SIG-M5 treated with dmso at 0.1 percent for 504 hours (cell line): ENCODE measurements around the gene DSC3.
A peak's percentile ranks its signal among the peaks of the same experiment; 100 is the strongest.

ENCODE experiments used
- DNase-seq: peaks from one replicate; lab custom pipeline; 2025; ENCODE audit not compliant: unreplicated experiment; lab: John Stamatoyannopoulos, UW

The DSC3 gene

DNA sequence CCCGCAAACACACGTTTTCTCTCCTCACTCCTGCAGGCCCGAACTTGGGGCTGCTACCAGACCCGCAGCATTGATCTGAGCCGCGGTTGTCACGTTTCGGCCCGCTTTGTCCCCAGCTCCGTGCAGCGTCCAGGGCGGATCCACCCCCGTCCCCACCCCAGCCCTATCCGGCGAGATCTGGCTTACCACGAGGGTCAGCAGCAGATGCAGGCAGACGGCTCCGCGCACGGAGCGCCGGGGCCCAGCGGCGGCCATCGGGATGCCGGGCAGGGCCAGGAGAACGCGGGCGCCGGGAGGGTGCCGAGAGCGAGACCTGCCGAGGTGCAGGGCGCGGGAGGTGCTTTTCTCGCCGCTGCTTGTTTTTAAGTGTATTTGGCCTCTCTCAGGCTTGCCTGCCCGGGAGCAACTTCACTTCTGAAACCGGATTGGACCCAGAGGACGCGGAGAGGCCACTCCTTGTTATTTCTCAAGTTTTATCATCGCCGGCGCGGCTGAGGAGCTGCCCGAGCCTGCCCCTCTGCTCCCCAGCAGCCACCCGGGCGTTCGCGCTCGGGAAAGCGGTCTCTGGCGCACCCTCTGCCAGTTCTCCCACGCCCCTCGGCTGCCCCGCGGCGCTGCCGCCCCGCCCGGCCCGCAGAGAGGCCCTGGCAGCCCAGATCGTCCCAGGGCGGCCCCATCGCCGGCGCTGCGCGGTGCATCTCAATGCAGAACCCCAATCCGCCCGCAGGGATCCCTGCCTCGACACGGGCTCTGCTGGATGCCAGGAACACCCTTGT, at the start of gene DSC3:
DSC3 (minus strand) TSS at position 337 of the 776 bp plus-strand sequence; CDS start at position 255, 82 bp downstream.
- DNase-seq: no peak

DNA sequence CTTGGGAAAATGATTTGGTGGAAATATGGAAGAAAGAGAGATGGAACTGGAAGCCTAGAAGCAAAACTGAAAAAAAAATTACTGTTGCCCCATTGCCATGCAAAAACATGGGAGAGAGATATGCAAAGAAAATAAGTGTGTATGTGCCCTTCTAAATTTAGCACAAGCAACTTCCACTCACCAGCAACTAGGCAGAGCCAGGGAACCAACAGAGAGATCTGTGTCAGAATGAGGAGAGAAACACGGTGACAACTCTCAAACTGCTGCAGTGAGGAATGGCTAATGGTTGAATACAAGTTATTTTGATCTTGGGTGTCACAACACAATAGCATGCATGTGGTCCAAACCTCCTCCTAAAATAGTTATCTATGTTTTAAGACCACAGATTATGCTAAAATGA, 48.8 kb upstream of the DSC3 start:
- DNase-seq: no peak

DNA sequence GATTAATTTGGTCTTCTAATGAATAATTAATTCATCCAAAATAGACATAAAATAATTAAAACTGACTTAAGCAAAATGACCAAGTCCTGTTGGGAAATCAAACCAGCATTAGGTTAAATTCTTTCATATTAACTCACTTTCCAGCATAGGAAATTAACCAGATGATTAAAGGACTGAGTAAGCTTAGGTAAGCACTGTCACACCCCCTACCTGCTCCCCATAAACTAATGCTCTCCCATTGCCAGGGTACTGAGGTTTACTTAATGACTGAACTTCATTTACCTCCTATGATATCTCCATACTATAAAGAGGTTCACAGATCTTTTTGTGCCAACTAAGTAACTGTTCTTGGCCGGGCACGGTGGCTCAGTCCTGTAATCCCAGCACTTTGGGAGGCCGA, 46.0 kb upstream of the DSC3 start:
- no peak for DNase-seq

DNA sequence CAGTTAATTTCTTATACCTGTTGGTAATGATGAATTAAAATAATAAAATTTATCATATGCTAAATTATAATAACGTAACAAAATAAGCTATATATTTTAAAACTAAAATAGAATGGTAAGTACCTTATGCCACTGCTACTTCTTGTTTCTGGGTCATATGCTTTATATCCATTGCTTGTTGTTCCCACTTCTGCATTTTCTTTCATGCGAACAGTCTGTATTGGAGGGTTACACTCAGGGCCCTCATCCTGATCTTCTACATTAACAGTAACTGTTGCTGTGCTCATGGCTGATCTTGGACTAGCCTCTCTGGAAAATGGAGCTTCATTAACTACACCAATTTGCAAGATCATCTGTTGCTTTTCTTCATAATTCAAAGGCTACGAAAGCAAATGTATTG, 37.4 kb upstream of the DSC3 start:
- DNase-seq: peak; percentile 3

DNA sequence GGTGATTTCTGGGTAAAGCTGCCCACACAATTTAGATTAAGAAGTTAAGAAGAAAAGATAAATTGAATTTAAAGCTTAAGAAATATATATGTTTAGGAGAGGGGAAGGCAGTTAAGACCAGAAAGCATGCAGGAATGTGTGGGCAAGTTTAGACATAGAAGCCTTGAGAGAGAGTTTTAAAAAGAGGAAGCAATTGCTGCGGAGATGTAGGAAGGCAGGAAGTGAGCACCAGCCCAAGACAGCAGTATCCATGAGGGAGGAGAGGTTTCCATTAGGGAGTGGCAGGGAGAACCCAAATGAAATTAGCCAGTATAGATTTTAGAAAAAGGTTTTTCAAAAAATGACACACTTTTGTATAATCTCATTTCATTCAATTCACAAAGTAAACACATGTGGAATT, 35.3 kb upstream of the DSC3 start:
- DNase-seq: peak; percentile 16

DNA sequence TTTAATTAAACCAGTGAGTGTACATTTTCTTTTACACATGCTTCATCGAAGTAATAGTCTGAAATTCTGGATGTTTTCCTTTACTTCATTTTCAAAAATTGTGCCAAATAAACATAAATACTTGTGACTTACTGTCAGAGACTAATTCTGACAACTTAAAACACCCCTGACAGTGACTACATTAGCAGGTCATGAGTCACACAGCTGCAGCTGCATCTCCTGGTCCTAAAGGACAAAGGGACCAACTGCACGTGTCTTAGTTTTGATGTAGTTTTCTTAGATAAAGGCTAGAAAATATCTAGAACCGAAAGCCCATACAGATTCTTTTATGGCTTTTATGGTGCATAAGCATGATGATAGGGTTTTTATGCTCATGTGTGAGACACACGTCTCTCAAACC, 29.6 kb upstream of the DSC3 start:
- no peak for DNase-seq

DNA sequence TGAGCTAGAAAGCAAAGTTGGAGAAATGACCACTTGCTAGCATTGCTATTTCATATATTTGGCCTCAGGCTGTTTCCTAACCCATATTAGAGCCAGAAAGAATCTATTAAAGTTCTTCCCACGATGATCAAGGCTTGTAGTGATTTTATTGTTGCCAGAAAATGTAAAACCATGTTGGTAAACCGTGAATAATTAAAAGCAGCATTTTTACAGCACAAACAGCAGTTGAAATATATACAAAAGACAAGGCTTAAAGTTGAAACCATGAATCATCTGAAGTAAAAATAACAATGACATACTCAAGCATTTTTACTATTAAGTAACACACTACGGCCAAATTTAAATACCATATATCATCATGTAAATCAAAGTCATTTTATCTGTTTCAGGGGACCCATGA, 27.7 kb upstream of the DSC3 start:
- no peak for DNase-seq

DNA sequence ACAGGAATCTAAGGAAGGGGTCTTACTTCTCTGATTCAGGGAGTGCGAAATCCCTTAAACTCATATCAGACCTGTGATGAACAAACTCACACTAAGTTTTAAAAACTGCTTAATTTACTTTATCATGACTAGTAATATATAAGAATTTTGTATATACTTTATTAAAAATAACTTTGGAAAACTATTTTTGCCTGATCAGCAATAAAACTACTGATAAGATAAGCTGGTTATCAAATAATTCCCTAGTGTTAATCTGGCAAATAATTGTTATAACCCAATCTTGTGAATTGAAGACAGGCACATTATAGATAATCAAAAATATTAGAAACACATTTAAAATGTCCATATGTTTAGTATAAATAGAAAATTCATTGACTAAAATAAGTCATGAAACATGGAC, 23.7 kb upstream of the DSC3 start:
- DNase-seq: no peak

DNA sequence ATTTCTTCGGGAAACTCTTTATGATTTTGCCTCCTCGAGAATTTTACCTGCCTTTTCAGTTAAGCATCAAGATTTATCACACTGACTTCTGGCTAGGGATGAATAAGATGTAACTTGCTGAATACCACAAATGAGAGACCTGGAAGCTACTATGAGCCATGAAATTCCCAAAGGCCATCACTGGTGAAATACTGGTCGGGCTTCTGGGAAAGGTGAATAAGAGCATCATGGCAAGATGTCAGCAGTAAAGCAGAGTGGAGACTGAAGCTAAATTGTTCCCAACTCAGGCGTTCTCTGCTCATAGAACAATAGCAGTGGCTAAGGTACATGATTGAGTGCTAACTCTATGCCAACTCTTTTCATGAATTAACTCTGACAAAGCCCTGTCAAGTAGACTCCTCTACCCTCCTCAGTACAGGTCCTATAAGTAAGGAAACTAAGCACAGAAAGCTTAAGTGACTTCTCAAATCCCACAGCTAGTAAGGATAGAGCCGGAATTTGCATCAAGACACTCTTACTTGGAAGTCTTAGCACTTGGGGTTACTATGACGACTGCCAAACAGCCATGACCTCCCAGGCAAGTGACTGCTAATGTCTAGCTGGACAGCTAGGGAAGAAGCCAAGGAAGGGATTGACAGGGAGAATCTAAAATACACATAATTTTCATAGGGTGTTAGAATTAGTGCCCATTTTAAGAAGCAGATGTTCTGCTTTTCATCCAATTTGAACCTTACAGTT, 22.7 kb upstream of the DSC3 start:
- DNase-seq: no peak

DNA sequence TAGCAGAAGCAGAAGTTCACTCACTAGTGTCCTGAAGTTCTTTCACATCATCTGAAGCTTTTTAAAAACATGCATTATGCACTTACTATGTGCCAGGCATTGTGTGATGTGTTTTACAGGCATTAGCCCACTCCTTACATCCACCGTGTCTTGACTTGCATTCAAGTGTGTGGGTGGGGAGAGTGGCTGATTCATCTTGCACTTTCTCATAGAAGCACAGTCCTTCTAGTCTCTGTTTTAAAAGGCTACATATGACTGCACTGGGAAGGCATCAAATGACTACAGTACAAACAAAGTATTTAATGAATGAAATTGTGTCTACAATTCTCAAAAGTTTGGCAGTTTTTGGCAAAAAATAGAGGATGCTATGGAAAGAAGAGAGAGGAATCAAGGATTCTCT, 21.6 kb upstream of the DSC3 start:
- DNase-seq: no peak

DNA sequence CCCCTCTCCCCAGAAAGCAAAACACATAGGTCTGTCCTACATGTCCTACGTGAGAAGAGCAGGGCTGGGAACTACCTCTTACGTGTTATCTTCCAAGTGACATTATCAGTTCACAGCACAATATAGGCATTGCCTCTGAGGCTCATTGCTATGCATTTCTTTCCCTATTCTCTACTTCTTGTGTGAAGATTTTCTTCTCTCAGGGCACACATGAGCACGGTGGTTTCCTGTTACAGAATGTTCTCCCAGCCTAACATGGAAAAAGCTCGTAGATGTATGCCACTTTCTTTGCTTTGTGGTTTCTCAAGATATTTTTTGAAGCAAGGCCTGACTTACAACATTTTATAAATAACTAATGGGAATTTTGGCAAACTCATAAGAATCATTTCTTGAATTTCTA, 19.4 kb upstream of the DSC3 start:
- no peak for DNase-seq

DNA sequence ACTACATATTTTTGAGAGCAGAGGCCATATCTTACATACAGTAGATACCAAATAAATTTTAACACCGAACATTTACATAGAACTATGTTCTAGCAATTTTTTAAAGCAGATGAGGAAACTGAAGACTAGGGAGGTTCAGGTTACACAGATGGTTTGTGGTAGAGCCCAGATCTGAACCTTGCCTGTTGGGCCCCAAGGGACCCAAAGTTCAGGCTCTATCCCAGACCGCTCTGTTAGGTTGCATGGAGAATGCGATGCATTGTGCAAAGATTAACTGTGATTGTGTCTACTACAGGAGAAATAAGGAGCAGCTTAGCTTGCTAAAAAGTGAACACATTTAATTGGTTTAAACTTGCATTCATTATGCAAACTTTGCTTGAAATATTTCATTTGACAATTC, 16.4 kb upstream of the DSC3 start:
- DNase-seq: no peak

DNA sequence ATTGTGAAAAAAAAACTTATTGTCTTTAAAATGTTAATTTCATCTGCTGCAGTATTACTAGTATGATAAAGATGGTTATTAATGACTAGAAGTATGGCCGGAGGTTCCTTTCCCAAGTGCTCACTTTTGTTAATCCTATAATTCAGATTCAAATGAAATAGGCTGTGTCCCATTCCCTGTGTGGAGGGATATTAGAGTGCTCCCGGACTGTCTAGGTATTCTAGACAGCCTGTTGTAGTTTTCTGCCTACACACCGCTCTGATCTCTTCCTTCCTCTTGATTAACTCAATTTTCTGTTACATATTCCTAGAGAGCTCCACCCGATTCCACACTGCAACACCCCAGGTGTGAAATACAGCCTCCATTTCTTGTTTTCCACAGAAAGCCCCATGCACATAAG, 15.4 kb upstream of the DSC3 start:
- no peak for DNase-seq

DNA sequence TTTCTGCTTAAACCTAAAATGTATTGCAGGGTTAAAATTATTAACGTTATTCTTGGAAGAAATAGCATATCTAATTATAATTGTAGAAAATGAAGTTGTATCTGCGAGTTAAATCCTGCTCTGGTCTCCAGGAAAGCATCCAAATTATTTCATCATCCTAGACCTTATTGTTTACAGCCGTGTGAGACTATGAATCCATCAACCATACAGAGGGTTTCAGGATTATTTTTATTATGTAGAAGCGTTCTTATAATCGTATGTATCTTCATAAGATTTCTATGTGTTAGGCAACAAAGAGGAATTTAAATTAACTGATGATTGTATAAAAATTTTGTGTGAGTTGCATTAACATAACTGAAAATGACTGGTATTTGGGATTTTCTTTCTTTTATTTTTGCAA, 14.5 kb upstream of the DSC3 start:
- no peak for DNase-seq

DNA sequence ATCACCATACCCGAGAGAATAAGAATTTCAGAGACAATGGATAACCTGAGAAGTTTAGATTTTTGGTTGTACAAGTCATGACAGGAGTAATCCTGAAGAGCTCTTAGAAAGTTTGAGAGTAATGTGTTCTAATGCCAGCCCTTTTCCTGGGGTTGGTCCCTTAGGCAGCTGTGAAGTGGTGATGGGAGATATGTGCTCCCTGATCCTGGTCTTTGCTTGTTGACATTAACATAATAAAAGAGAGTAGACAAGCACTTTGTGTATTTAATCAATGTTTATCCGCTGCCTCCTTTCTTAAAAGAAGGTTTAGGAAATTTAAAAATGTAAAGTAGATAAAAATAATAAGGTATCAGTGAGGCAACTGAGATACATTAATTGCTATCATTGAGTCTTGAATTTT, 13.8 kb upstream of the DSC3 start:
- DNase-seq: no peak

DNA sequence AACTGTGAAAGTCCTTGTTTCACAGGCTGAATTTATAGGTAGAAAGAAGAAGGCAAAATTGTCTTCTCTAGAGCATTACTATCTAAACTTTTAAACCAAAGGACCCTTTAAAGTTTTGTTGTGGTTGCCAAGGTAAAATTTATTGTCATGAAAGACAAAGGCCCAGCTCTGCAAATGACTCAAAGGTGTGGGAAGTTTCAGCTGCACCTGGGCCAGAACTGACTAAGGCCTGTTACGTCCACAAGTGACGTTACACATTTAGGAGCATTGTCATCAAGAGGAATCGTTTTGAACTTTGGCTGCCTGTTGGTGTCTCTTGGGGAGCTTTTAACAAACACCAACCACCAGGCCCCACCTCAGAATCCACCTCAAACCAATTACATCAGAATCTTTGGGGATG, 8.1 kb upstream of the DSC3 start:
- no peak for DNase-seq

DNA sequence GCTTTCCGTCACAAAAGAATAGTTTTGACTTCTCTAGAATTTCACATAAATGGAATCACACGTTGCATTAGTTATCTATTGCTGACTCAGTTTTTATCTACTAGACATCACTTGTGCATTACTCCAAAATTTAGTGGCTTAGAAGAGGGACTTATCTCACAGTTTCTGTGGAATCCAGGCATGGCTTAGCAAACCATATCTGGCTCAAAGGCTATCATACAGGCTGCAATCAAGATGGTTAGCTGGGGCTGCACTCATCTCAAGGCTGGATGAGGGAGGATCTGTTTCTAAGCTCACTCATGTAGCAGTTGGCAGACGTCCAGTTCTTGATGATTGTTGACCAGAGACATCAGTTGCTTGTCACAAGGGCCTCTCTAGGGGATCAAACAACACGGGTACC, 6.6 kb upstream of the DSC3 start:
- no peak for DNase-seq

DNA sequence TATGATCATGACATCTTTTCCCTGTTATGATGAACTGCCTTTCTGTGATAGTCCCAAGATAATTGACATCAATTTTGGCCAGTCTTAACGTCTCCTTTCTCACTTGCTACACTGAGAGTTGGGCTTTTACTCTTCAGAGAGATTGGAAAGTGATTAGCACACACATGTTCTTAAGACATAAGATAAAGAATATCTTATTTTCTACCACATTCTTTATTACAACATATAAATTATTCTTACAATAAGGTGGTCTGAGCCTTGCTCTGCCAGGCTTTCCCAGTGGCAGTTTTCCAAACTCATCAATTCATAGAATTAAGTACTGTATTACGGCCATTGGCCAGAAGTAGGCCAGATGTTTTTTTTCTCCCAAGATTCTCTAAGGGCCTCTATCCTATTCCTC, 5.7 kb upstream of the DSC3 start:
- no peak for DNase-seq

DNA sequence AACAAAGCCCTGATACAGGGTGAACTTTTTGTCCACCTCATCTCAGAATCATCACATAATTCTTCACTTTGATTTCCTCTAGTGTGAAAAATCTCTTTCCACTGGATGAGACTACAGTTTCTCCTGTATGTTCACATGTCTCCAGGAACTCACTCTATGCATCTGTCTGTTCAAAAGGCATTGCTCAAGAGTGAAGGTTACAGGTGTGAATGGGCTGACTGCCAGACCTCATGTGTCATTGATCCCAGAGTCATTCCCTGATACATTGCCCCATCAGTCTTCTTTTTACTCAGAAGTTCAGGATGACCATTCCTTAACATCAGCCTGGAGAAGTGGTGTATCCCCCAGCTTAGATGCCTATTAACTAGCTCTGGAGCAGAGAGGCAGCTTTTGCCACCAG, 4.4 kb upstream of the DSC3 start:
- DNase-seq: no peak

DNA sequence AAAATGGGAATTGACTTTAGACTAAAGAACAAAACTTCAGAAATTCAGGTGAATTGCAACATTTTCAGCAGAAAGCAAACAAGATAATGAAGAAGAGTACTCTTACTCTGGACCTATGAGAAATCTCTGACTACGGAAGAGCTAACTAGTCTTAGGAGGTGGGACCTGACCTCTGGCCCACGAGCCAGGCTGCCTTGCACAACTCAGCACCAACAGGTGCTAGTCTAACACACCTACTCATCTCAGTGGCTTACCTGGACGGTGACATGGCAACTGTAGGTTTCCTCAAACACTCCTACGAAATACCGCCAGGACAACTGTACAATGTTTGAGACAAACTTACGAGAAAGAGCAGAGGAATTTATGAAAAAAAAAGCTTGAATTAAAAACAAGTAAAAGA, 3.1 kb upstream of the DSC3 start:
- no peak for DNase-seq

DNA sequence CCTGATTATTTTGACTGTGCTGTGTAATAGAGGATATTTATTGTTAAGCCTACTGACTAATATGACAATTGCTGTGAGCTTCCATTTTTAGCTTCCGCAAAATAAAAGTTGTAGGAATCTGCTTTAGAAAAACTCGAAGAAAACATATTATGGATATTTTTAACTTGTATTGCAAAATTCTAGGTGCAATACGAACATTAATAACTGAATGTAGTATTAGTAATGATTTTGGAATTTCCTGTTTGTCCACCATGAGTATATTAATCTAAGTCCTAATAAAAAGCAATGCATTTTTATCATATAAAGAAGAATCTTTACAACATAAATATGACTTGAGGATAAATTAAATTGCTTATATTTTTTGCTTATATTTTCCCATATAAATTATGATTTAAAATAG, 2.4 kb upstream of the DSC3 start:
- no peak for DNase-seq

DNA sequence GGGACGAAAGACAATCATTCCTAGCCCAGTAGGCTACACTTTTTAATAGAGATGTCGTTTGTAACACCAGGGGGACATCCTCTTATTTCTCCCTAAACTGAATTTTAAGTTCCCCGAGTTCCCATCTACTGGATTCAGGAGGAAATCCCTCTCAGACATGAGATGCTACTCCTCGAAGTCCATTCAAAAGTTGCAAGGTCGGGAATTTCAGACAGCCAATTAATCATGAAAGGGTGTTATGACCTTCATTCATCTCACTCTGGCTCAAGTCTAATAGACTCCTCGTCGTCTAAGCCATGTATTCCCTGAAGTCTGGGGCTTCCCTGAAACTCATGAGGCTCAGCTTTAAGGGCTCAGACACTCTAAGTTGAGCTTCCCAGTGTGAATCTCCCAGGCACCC, 1.2 kb upstream of the DSC3 start:
- no peak for DNase-seq

DNA sequence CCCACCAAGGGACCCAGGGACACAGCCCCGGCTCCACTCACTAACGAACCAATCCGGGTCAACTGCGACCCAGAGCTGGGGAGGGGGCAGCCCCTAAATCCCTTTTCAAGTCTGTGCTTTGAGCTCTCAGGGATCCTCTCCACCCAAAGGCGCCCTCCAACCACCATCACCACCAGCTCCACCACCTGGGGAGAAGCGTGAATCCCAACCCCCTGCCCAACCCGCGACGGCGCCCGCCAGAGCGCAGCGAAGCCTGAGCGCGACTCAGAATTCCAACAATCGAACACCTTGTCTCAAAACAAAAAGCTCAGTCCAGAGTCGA, 497 bp downstream of the DSC3 start:
- DNase-seq: no peak
